GM12891 (cell line): ENCODE data around the gene NCEH1.

Experiments
- DNase-seq: peaks from one replicate; pipeline ENCODE4 v3.0.0; 2011; ENCODE audit warnings: low spot score; ENCODE audit not compliant: insufficient read length
- FAIRE-seq: peaks from 2 replicates; lab custom pipeline; 2011; peaks lifted over from hg19 to GRCh38; lab: Jason Lieb, UNC
- PAX5 ChIP-seq: IDR thresholded peaks from 2 replicates; pipeline ENCODE4 v1.6.1; 2011; ENCODE audit warnings: low read length, moderate library complexity, mild to moderate bottlenecking; ENCODE audit not compliant: insufficient read depth, severe bottlenecking
- POLR2A ChIP-seq: IDR thresholded peaks from 2 replicates; pipeline ENCODE4 v1.6.1; 2011; ENCODE audit warnings: low read depth, low read length, control low read depth
- POLR2AphosphoS5 ChIP-seq: IDR thresholded peaks from 2 replicates; pipeline ENCODE4 v1.6.1; 2011; ENCODE audit warnings: low read depth, low read length, control low read depth
- POU2F2 ChIP-seq: IDR thresholded peaks from 2 replicates; pipeline ENCODE4 v1.6.1; 2011; ENCODE audit warnings: low read depth, mild to moderate bottlenecking, control low read depth, low read length, moderate library complexity
- SPI1 ChIP-seq: IDR thresholded peaks from 2 replicates; pipeline ENCODE4 v1.6.1; 2011; ENCODE audit warnings: low read depth, low read length, control low read depth
- TAF1 ChIP-seq: IDR thresholded peaks from 2 replicates; pipeline ENCODE4 v1.6.1; 2011; ENCODE audit warnings: low read depth, low read length, control low read depth

The NCEH1 gene

DNA sequence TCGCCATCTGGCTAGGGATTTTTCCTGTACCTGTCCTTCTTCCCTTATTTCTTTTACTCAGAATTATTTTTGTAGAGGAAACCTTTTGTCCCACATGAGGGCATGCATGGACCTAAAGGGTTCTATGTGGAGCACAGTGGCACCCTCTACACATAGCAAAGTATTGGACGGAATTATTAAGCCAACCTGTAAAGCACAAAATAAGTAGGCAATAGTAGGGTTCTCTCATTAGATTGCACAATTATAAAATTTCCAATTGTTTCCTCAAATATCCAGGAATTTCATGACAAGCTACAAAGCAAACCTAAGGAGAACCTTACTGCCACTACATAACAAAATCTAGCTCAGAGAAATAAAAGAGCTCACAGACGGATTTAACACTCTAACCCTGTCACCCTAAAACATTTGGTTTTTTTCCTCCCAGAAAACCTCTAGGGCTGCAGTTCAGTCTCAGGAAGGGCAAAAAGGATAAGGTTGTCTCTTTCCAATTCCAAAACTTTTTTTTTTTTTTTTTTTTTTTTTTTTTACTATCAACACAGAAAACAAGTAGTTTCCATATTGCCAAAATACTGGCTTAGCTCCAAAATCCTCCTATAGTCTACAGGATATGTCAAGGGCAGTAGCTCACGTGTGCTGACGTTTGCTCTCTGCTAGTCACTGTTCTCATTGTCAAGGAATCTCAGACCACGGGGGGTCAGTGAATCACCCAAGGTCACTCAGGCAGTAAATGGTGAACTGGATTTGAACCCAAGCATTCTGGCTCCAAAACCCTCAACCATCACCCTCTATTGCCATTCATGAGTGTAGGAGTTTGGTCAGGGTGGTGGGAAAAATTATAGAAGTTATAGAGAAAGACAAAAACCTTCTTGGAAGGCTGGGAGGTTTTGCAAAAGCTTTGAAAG is 52.3 kb downstream of the NCEH1 start:
- TF ChIP-seq POLR2A = no peak
- no peak for TF ChIP-seq TAF1
- no peak for TF ChIP-seq PAX5
- no peak for TF ChIP-seq POU2F2
- no peak for TF ChIP-seq POLR2AphosphoS5
- FAIRE-seq (no peak), DNase-seq (no peak)

DNA sequence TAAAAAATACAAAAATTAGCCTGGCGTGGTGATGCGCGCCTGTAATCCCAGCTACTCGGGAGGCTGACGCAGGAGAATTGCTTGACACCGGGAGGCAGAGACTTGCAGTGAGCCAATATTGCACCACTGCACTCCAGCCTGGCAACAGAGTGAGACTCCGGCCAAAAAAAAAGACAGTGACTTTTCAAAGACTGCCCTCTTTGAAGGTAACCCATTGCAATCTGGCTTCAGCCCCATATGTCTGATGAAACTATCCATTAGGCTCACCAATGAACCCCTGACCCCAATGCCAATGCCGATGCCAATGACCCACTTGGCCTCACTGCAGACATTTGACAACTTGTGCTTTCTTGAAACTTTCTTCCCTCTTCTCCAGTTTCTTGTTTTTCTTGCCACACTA is 54.3 kb downstream of the NCEH1 start:
- TF ChIP-seq PAX5 (no peak), TAF1 (no peak), POU2F2 (no peak), POLR2A (no peak), SPI1 (no peak), POLR2AphosphoS5 (no peak)
- FAIRE-seq = no peak
- DNase-seq = no peak

DNA sequence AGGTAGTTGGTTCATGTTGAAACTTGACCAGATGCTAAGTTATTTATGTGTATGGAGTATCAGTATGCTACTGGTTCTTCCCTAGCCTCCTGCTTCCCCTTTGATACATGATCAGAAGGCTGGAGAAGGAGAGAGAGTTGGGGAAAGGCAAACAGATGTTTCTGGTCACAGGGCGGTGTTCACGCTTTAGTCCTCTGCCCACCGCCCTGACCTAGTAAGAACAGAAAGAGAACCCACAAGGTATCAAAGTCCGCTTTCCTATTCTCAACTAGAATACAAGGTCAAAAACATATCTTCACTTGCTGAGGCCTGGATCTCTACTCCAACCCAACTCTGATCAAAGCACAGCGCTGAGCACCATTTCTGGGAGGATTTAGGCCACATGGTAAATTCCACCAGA is 55.5 kb downstream of the NCEH1 start:
- FAIRE-seq (no peak), DNase-seq (no peak)
- TF ChIP-seq POU2F2 = no peak
- TF ChIP-seq POLR2AphosphoS5 = no peak
- no peak for TF ChIP-seq POLR2A
- no peak for TF ChIP-seq TAF1
- no peak for TF ChIP-seq PAX5

DNA sequence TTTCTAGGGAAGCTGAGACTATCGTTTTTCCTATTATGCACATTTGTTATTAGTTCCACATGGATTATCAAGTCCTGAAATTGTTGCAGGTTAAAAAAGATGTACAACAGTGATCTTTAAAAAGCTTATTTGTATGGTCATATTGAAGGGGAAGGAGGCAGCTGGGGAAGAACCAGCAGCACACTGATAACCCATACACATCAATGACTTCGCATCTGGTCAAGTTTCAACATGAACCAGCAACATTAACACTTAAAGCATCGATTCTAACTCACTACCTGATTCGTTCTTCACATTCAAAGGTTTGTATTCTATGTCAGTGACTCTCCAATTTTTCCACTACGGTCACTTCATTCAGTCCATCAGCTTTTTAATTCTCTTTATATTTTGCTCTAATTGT is 56.4 kb downstream of the NCEH1 start:
- FAIRE-seq (no peak), DNase-seq (no peak)
- TF ChIP-seq POLR2AphosphoS5 (no peak), TAF1 (no peak), POLR2A (no peak), SPI1 (no peak), PAX5 (no peak), POU2F2 (no peak)

DNA sequence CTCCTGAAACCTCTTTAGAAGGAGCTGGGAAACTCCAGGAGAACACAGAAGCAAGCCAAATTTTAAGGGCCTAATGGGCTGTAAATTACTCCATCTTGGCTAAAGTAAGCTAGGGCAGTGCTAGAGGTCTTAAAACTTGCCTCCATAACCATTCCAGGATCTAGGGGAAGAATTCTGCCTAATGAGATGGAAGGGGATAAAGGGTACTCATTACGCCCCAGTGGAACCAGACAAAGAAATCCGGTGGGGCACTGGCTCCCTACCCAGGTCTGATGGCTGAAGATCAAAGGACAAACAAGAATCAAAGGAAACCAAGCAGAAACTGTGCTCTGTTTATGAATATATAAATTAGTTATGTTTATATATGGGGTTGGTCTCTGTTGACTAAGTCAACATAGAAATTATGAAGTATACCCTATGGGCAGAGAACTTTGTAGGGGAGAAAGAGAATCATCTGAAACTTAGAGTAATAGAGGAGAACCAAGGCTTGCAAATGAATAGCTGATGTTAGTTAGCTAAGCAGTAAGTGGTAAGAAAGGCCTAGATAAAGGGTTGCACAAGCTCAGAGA is 57.8 kb downstream of the NCEH1 start:
- FAIRE-seq = no peak
- DNase-seq = no peak
- TF ChIP-seq TAF1 (no peak), POU2F2 (no peak), POLR2A (no peak), PAX5 (no peak), SPI1 (no peak), POLR2AphosphoS5 (no peak)

DNA sequence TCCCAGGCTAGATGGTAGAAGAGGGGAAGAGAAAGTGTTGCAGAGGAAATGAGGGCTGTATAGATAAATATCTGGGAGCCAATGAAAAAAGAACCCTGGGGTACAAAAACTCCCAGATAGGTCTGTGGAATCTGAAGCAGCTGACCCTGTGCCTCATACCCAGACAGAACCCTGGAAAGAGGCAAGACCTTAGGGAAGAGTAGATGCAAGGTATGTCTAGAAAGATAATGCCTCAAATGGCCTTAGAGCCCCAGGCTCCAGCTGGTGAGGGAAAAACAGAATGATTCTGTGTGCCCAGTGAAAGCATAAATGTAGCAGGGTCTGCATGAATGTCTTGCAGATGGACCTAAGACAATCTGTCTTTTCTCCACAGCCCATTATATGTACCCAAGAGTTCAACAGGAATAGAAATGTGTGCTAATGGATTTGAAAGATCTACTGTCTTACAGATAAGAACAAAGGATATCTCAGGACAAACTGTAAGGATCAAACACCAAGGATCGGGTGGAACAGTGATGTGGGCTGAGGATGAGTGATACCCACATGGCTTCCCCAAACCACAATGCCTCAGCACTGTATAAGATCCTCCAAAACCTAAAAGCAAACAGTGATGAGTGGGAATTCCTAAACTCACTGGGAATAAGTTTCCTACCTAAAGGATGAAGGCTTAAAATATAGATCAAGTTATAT is 58.8 kb downstream of the NCEH1 start:
- FAIRE-seq (no peak), DNase-seq (no peak)
- no peak for TF ChIP-seq POLR2A
- no peak for TF ChIP-seq SPI1
- no peak for TF ChIP-seq TAF1

DNA sequence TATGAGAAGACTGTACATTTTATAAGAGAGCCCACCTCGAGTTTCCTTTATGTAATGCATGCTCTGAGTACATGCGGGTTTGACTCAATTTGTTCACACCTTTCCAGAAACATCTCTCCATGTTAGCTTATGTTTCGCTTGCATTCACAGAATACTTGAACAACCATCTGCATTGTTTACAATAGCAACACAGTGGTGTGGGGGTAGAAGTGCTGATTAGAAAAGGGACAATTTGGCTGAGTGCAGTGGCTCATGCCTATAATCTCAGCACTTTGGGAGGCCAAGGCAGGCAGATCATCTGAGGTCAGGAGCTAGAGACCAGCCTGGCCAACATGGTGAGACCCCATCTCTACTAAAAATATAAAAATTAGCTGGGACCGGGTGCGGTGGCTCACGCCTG is 60.9 kb downstream of the NCEH1 start:
- no peak for TF ChIP-seq POLR2A
- TF ChIP-seq TAF1 = no peak
- TF ChIP-seq POLR2AphosphoS5 = no peak
- no peak for TF ChIP-seq PAX5
- TF ChIP-seq POU2F2 = no peak
- TF ChIP-seq SPI1 = no peak
- FAIRE-seq = no peak
- no peak for DNase-seq

DNA sequence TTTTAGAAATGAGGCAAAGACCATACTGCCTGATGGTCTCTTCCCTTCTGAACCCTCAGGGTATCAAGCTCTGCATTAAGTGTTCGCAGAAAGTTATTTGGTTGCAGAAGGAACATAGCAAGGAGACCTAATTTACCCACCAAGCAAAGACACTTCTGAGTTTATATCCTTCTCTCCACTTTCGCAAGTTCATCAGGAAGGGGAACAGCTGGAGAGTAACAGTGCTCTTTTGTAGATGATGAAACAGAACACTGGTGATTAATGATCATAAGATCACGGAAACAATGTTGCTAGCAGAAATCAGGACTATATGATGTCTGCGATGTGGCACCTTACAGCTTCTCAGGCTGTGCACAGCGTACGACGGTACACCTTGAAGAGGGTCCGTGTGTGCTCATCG is 62.1 kb downstream of the NCEH1 start:
- DNase-seq = no peak
- TF ChIP-seq PAX5 (no peak), SPI1 (no peak), POLR2A (no peak), POLR2AphosphoS5 (no peak), POU2F2 (no peak), TAF1 (no peak)
- FAIRE-seq = no peak

DNA sequence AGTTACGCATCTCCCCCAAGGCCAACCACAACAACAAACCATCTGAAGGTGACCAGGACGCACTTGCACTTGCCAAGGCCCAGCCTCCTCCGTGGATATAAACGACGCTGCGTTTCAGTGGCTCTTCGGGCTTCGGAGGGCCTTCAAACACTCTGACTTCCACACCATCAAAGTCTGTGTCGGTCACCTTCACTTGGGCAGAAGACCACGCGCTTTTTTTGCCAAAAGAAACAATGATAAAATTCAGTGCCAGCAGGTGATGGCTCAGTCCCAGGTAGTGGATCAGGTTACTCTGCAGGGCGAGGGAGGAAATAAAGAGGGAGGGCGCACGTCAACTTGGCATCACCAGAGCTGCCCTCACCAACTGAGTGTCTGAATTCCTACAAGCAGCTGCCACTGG is 63.0 kb downstream of the NCEH1 start:
- no peak for FAIRE-seq
- no peak for TF ChIP-seq POLR2AphosphoS5
- no peak for TF ChIP-seq POLR2A
- no peak for TF ChIP-seq POU2F2
- no peak for TF ChIP-seq SPI1
- no peak for TF ChIP-seq PAX5
- no peak for TF ChIP-seq TAF1
- no peak for DNase-seq
